Umbilical cord (tissue), 2 donors: ENCODE results near the gene UBA1. TPM values are rescaled to one million over a fixed set of nuclear protein-coding genes. Genes with fewer than 3 reads are reported as not detected.

Experiments used
- DNase-seq: peaks from one replicate; pipeline ENCODE4 v3.0.0-alpha.2; 2015; ENCODE audit warnings: low spot score
- total RNA-seq: library from RNA; depleted of rRNA; stranded (reverse); fragments of >200 nt; gene quantifications from one replicate; pipeline ENCODE4 v1.2.3, GENCODE V29; 2014; ENCODE audit warnings: low replicate concordance; ENCODE audit not compliant: insufficient read depth

Gene UBA1
- total RNA-seq, 1 donor from 2014 or later = 36.8 TPM

- peak; percentile 73 for DNase-seq
Measured at GRCh38 chrX:47169726-47170515, 23.7 kb upstream of the UBA1 start.

DNA sequence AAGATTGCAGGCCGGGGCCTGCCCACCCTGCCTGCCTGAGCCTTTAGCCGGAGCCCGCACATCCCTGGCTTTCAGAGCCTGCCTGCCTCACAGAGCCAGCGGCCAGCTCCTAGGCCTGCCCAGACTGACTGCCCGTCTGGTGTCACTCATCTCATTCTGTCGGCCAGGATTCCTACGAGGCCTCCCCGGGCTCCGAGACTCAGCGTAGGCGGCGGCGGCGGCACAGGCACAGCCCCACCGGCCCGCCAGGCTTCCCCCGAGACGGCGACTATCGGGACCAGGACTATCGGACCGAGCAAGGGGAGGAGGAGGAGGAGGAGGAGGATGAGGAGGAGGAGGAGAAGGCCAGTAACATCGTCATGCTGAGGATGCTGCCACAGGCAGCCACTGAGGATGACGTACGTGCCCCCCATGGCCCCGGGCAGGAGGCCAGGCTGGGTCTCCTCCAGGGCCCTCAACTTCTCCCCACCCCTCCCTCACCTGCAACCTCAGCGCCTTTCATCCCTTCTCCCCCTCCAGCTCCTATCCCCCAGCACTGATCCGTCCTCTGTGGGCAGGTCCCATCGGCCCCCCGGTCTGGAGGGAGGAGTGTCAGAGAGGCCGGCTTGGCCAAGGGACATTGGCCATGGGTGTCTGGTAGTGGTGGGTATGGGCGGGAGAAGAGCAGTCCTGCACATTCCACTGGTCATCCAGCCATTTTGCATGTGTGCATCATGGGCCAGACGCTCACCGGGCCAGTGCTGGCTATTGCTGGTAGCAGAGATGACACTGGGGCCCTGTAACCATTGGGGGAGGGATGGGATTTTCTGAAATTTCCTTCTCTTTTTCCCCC lies 22.6 kb upstream of the UBA1 start:
- no peak for DNase-seq

DNA sequence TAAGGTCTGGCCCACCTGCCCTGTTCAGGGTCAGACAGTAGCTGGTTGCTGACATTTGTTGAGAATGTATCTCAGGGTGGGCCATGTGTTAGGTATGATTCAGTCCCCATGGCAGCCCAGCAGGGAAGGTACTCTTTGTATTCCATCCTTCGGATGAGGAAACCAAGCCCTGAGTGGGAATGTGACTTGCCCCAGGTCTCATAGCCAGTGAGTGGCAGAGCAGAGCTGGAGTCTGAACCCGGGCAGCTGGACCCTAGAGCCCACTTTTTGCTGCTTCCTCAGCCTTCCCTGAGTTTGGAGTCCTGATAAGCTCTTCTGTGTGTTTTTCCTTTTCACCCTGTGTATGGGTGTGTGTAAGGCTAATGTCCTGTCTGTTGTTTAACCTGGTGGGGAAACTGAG lies 21.6 kb upstream of the UBA1 start:
- no peak for DNase-seq

- no peak for DNase-seq
Measured at GRCh38 chrX:47172549-47172948, 21.1 kb upstream of the UBA1 start.

DNA sequence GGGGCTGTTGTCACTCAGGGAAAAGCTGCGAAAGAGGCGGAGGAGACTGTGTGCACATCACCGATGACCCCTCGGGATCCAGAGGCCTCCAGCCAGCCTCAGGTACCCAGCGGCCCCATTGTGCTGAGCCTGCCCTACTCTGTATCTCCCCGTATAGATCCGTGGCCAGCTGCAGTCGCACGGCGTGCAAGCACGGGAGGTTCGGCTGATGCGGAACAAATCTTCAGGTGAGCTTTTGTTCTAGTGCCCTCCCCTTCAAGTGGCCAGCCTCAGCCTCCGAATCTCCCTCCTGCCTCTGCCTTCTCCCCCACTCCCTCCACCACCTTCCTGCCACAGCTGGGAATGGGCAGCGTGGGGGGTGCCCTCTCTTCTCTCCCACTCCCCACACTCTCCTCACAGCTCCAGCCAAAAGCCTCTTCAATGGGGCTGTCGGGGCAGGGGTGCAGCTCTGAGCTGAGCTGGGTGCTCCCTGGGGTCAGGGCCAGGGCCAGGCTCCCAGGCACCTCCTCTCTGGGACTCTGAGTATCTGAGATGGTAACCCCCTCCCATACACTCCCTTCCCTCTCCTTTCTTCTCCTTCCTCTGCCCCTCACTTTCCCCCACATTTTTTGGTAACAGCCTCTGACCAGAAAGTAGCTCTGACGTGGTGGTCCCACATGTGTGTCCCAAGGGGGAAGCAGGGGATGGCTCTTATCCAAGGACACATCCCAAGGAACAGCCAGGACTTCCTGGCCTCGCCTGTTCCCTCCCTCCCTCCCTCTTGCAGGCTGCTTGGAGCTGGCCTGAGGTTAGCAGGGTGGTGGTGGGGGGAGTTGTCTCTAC lies 20.4 kb upstream of the UBA1 start:
- no peak for DNase-seq

GRCh38 chrX:47174376-47174775 lies 19.3 kb upstream of the UBA1 start:
- no peak for DNase-seq

DNA sequence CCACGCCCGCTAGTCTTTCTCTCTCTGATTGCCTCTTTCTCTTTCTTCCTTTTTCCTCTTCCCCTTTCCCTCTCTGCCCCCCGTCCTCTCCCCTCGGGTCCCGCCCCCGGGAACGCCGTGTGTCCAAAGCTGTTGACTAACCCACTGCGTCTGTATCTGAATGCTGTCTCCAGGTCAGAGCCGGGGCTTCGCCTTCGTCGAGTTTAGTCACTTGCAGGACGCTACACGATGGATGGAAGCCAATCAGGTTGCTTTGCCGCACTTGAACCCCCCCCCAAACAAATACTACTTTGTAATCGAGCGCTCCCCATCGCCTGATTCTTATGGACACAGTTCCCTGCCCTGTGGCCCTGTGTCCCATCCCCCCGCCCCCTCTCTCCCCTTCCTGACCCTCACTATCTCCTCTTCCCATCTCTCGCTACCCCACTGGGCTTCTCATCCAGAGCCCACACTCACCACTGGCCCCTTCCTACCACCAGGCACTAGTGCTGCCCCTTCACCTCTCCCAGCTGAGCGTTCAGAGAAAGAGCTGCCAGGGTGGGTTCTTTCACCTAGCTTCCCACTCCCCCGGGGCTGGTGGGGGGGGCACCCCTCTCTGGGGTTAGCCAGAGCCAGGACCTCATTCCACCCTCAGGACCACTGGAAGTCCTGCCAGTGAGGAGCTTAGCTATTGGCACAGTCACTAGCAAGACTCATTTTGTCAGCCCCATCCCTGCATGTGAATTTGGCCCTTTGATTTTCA lies 18.6 kb upstream of the UBA1 start:
- DNase-seq = no peak

DNA sequence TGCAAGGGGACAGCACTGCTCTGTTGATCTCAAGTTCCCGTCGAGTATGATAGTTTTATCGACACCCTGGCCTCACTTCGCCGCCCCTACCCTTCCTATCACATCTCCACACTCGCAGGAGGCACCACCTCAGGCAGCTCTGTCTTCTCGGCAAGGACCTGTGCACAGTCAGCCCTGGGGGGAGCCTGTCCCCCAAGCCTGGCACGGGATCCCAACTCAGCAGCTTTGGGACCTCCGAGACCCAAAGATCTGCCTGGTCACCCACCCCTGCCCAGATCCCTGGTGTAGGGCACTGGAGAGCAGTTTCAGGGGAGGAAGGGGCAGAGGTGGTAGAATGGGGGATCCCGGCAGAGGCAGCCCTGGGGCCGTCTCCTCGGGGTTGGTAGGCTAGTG lies 18.0 kb upstream of the UBA1 start:
- DNase-seq = no peak

GRCh38 chrX:47176101-47176740 lies 17.4 kb upstream of the UBA1 start:
- no peak for DNase-seq

GRCh38 chrX:47177079-47177478 lies 16.6 kb upstream of the UBA1 start:
- DNase-seq = no peak

DNA sequence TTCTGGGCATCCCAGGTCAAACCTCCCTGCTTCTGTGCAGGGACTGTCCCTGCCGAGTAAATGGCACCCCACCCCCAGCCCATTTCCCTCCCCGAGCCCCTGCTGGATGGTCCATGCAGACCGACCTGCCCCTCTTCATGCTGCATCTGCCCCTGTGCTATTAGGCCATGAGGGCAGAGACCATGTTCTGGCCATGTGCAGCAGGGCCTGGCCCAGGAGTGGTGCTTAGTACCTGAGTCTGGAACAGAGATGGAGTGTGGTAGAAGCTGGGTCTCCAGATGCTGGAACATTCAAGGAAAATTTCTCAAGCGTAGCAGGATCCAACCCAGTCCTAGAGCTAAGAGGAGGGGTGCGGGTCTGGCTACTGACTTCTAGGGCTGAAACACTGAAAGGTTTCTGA lies 15.3 kb upstream of the UBA1 start:
- DNase-seq = no peak

GRCh38 chrX:47179221-47179927 lies 14.3 kb upstream of the UBA1 start:
- DNase-seq = no peak

GRCh38 chrX:47179928-47180255 lies 13.7 kb upstream of the UBA1 start:
- no peak for DNase-seq

GRCh38 chrX:47180346-47180745 lies 13.3 kb upstream of the UBA1 start:
- DNase-seq = no peak

GRCh38 chrX:47181301-47181700 lies 12.3 kb upstream of the UBA1 start:
- DNase-seq = no peak

DNA sequence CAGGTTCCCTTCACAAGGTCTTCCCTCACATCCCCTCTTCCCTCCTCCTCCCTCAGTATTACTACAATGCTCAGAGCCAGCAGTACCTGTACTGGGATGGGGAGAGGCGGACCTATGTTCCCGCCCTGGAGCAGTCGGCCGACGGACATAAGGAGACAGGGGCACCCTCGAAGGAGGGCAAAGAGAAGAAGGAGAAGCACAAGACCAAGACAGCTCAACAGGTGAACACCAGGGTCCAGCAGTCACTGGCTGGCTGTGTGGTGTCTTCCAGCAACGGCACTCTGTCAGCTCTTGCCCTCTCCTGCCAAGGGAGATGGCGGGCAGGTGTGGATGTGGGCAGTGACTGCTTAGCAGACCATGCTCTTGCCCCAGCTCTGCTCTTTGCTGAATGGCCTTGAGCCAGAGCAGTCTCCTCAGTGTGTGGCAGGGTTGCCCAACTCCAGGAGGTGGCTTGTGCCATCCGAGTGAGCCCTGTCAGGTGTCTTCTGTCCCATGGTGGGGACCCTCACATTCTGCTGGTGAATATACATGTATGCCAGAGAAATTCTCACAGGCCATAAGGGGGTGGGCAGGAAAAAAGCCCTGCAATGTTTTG lies 11.4 kb upstream of the UBA1 start:
- DNase-seq = no peak

DNA sequence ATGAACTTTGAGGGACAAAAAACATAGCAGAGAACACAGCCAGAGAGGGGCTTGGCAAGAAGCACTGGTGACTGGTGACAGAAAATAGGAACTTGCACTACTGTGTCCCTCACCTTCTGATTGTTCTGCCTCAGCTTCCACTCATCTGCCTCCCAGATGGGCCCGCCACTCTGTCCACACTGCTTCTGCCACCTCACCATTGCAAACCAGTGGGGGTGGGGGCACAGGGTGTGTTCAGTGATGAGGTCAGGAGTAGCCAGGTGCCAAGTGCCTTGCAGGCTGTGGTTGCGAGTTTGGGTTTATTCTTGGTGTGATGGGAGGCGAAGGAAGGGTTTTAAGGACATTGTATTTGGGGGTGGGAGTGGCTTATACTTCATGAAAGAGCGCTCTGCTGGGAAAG lies 9.1 kb upstream of the UBA1 start:
- no peak for DNase-seq

- DNase-seq = no peak
Measured at GRCh38 chrX:47185241-47185640, 8.4 kb upstream of the UBA1 start.

DNA sequence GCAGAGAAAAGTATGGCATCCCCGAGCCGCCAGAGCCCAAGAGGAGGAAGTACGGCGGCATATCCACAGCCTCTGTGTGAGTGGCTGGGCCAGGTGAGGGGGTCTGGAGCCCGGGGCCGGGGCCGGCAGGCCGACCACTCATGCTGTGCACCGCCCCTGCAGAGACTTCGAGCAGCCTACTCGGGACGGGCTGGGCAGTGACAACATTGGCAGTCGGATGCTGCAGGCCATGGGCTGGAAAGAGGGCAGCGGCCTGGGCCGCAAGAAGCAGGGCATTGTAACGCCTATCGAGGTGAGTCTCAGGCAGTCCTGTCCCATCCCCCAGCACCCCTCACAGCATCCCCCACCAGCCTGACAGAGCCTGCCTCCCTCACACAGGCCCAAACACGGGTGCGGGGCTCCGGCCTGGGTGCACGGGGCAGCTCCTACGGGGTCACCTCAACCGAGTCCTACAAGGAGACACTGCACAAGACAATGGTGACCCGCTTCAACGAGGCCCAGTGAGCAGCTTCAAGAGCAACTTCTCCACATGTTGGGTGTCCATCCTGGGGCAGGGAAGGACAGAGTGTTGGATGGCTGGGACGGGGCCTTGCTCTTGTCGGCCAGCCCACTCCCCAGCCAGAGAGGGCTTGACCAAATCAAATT lies 7.4 kb upstream of the UBA1 start:
- no peak for DNase-seq
